T-cell (primary cell): ENCODE data around the gene C2CD5. TPM values are rescaled to one million over a fixed set of nuclear protein-coding genes. Genes with fewer than 3 reads are reported as not detected.

Experiments used
- ATAC-seq, 4 experiments: fragments of 200-7000 bp in 3 of 4; fragments of 150-1000 bp in 1 of 4; cut with Tn5 transposase; replicated peaks in 1 of 4; 1 replicate in 3 of 4; 2 replicates in 1 of 4; pipeline ENCODE4 v1.10.0; 2021; ENCODE audit warnings: moderate library complexity in 3 of 4, mild to moderate bottlenecking in 2 of 4, moderate number of reproducible peaks in 1 of 4
- CTCF ChIA-PET, 2 donors: fragments of 300-600 bp; sonication (Branson Sonifier 250); formaldehyde crosslinking; loops; one replicate each; lab custom pipeline; 2022; ENCODE audit warnings: antibody characterized with exemption in 2 of 2; lab: Charles Lee
- POLR2A ChIA-PET, 2 donors: fragments of 300-600 bp; sonication (Branson Sonifier 250); formaldehyde crosslinking; loops; one replicate each; lab custom pipeline; 2022; ENCODE audit warnings: antibody characterized with exemption in 2 of 2; lab: Charles Lee
- DNase-seq, 35 experiments: peaks; one replicate each; pipeline versions ENCODE4 v3.0.0 to v3.0.0-alpha.2; 2013 to 2023
- H3K27ac ChIP-seq: one replicate; pipeline ENCODE4 v1.5.1; 2013; ENCODE audit warnings: low read length
- H3K27me3 ChIP-seq, 2 experiments: replicated peaks in 1 of 2; 1 replicate in 1 of 2; 2 replicates in 1 of 2; pipeline versions ENCODE4 v1.6.1 to v1.7.0; 2013; ENCODE audit warnings: low read length in 1 of 2, mixed read lengths in 1 of 2; ENCODE audit not compliant: control insufficient read depth in 2 of 2, insufficient read depth in 2 of 2; ENCODE audit errors: extremely low read depth in 1 of 2
- H3K36me3 ChIP-seq, 2 donors: 1 replicate in 1 of 2; 2 replicates in 1 of 2; pipeline versions ENCODE4 v1.6.1 to v1.7.0; 2013; ENCODE audit warnings: low read length in 1 of 2; ENCODE audit not compliant: control insufficient read depth in 2 of 2, insufficient read depth in 1 of 2; ENCODE audit errors: extremely low read depth in 1 of 2
- H3K4me1 ChIP-seq, 2 experiments: 1 replicate in 1 of 2; 2 replicates in 1 of 2; pipeline versions ENCODE4 v1.6.1 to v1.7.0; 2013; ENCODE audit warnings: low read length in 2 of 2, mixed read lengths in 1 of 2; ENCODE audit not compliant: insufficient read depth in 2 of 2, control insufficient read depth in 1 of 2; ENCODE audit errors: extremely low read depth in 1 of 2
- H3K4me3 ChIP-seq, 2 donors: 1 replicate in 1 of 2; 2 replicates in 1 of 2; pipeline versions ENCODE4 v1.5.1 to v1.7.0; 2013; ENCODE audit warnings: mild to moderate bottlenecking in 2 of 2, low read length in 1 of 2, moderate library complexity in 1 of 2; ENCODE audit not compliant: control insufficient read depth in 1 of 2; ENCODE audit errors: extremely low read depth in 1 of 2
- H3K9me3 ChIP-seq: 2 replicates; pipeline ENCODE4 v1.7.0; 2013
- H3K27ac Mint-ChIP-seq, 2 donors: one replicate each; pipeline ENCODE4 v1.8.0; 2020 to 2021; ENCODE audit warnings: mild to moderate bottlenecking in 2 of 2, mixed read lengths in 2 of 2
- H3K27me3 Mint-ChIP-seq, 2 donors: one replicate each; pipeline ENCODE4 v1.8.0; 2021 to 2022; ENCODE audit warnings: mixed read lengths in 2 of 2
- H3K36me3 Mint-ChIP-seq: one replicate; pipeline ENCODE4 v1.8.0; 2021; ENCODE audit warnings: mixed read lengths
- H3K4me1 Mint-ChIP-seq, 3 donors: one replicate each; pipeline ENCODE4 v1.8.0; 2020 to 2022; ENCODE audit warnings: mixed read lengths in 3 of 3, mild to moderate bottlenecking in 1 of 3
- H3K4me3 Mint-ChIP-seq, 3 donors: one replicate each; pipeline ENCODE4 v1.8.0; 2020 to 2022; ENCODE audit warnings: mild to moderate bottlenecking in 3 of 3, mixed read lengths in 3 of 3, moderate library complexity in 3 of 3
- H3K9me3 Mint-ChIP-seq, 3 donors: one replicate each; pipeline ENCODE4 v1.8.0; 2020 to 2022; ENCODE audit warnings: mixed read lengths in 3 of 3
- WGBS: methylation state at CpG from one replicate; pipeline ENCODE4 v1.1.5; 2013; ENCODE audit warnings: missing lambda C conversion rate; ENCODE audit not compliant: insufficient coverage; 5-methylcytosine and 5-hydroxymethylcytosine counted together
- total RNA-seq, 35 experiments: library from RNA in 6 of 35; stranded (reverse) in 6 of 35; fragments of 120-200 nt in 1 of 35; gene quantifications; one replicate each; pipeline versions ENCODE4 v1.2.1 to v1.2.4 and lab custom pipeline; 2013 to 2026

The C2CD5 gene
- total RNA-seq, 5 donors from 2014 or later (not counting 1 experiment from before 2014, with no cell fraction given) = 34.6 to 44.9 (median 42.6) TPM

DNA sequence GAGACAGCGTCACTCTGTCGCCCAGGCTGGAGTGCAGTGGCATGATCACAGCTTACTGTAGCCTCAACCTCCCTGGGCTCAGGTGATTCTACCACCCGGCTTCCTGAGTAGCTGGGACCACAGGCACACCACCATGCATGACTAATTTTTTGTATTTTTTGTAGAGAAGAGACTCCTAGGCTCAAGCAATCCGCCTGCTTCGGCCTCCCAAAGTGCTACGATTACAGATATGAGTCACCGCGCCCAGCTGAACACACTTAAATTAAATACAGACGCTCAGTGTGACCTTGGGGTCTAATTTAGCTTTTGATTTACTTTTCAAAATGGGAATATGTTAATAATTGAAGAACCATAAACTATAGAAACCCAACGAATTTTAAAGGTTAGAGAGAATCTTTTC lies 77.2 kb downstream of the C2CD5 start:
- no peak for ATAC-seq
- H3K27me3 Mint-ChIP-seq = no peaks in the 10 kb centered on the region
- CTCF ChIA-PET = interaction anchor here (0.6 to 1.2 kb wide), 4 partner anchors 9 to 411 kb away, joined by 3 to 4 read pairs (median 3); no protein-coding TSS in a partner anchor

DNA sequence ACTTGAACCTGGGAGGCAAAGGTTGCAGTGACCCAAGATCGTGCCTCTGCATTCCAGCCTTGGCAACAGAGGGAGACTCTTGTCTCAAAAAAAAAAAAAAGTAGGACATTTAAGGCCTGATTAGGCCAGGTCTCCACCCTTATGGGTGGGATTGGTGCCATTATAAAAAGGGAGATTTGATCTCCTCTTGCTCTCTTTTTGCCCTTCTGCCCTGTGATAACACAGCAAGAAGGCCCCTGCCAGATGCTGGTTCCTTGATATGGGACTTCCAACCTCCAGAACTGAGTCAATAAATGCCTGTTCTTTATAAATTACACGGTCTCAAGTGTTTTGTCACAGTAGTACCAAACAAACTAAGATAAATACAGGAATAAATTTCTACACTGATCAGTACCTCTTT lies 81.0 kb downstream of the C2CD5 start:
- Histone ChIP-seq H3K36me3 (peaks cover 0 to 13% of the 10 kb centered on the region in 2 donors), H3K4me1 (no peaks in the 10 kb centered on the region), H3K27ac (no peak overlapping the region), H3K9me3 (no peaks in the 10 kb centered on the region), H3K27me3 (no peaks in the 10 kb centered on the region), H3K4me3 (no peak overlapping the region)
- DNase-seq (no peak), ATAC-seq (no peak)
- no peak overlapping the region for H3K27ac Mint-ChIP-seq
- H3K36me3 Mint-ChIP-seq = peaks cover 17% of the 10 kb centered on the region
- no peaks in the 10 kb centered on the region for H3K4me1 Mint-ChIP-seq
- POLR2A ChIA-PET = no interaction called here
- H3K4me3 Mint-ChIP-seq = no peak overlapping the region
- WGBS = no CpG with 5 or more reads among the region's 2 CpGs
- no peaks in the 10 kb centered on the region for H3K9me3 Mint-ChIP-seq
- CTCF ChIA-PET = interaction anchor here in 1 of 2 donors (1.4 kb wide), 1 partner anchor 20 kb away, joined by 4 read pairs; no protein-coding TSS in a partner anchor
- no peaks in the 10 kb centered on the region for H3K27me3 Mint-ChIP-seq

More for the DNA sequence above, 77.2 kb downstream of the C2CD5 start:
- Mint-ChIP-seq H3K4me1 (peaks cover 0 to 9% (median 6%) of the 10 kb centered on the region in 3 donors), H3K27ac (no peak overlapping the region), H3K36me3 (peaks cover 34% of the 10 kb centered on the region), H3K4me3 (no peak overlapping the region), H3K9me3 (no peaks in the 10 kb centered on the region)
- H3K9me3 ChIP-seq = no peaks in the 10 kb centered on the region
- no CpG with 5 or more reads among the region's 10 CpGs for WGBS
- no peak overlapping the region for H3K27ac ChIP-seq
- no peak for DNase-seq
- POLR2A ChIA-PET = interaction anchor here in 1 of 2 donors (0.6 kb wide), 1 partner anchor 203 kb away, joined by 3 read pairs; no protein-coding TSS in a partner anchor
- H3K36me3 ChIP-seq = peaks cover 0 to 27% of the 10 kb centered on the region in 2 donors
- H3K4me3 ChIP-seq = no peak overlapping the region
- H3K27me3 ChIP-seq = no peaks in the 10 kb centered on the region
- H3K4me1 ChIP-seq = no peaks in the 10 kb centered on the region

- ChIA-PET CTCF (interaction anchor here (0.5 to 3.7 kb wide), 11 partner anchors 7 to 981 kb away, joined by 3 to 21 read pairs (median 4); no protein-coding TSS in a partner anchor), POLR2A (no interaction called here)
- no peak overlapping the region for H3K4me3 ChIP-seq
- H3K9me3 Mint-ChIP-seq = no peaks in the 10 kb centered on the region
- H3K4me1 Mint-ChIP-seq = no peaks in the 10 kb centered on the region
- H3K9me3 ChIP-seq = no peaks in the 10 kb centered on the region
- H3K36me3 Mint-ChIP-seq = peaks cover 16% of the 10 kb centered on the region
- ATAC-seq (no peak), DNase-seq (no peak)
- H3K27ac ChIP-seq = no peak overlapping the region
- H3K27ac Mint-ChIP-seq = peak overlapping the region in 1 of 2 donors; percentile 41
- no peaks in the 10 kb centered on the region for H3K27me3 Mint-ChIP-seq
- H3K4me3 Mint-ChIP-seq = no peak overlapping the region
- no peaks in the 10 kb centered on the region for H3K4me1 ChIP-seq
- peaks cover 0 to 9% of the 10 kb centered on the region in 2 donors for H3K36me3 ChIP-seq
- H3K27me3 ChIP-seq = no peaks in the 10 kb centered on the region
- no CpG with 5 or more reads among the region's 1 CpG for WGBS
Observed at GRCh38 chr12:22461786-22462185, 82.6 kb downstream of the C2CD5 start.

GRCh38 chr12:22459838-22460490 lies 84.4 kb downstream of the C2CD5 start:
- H3K9me3 Mint-ChIP-seq = no peaks in the 10 kb centered on the region
- no peaks in the 10 kb centered on the region for H3K4me1 Mint-ChIP-seq
- H3K27me3 Mint-ChIP-seq = no peaks in the 10 kb centered on the region
- H3K36me3 Mint-ChIP-seq = peaks cover 16% of the 10 kb centered on the region
- ATAC-seq (peak in 3 of 4 experiments; percentile 41 to 62 (median 52)), DNase-seq (peak in 3 of 35 experiments; percentile 9 to 66 (median 19))
- Histone ChIP-seq H3K9me3 (no peaks in the 10 kb centered on the region), H3K27me3 (no peaks in the 10 kb centered on the region), H3K4me3 (no peak overlapping the region), H3K4me1 (no peaks in the 10 kb centered on the region), H3K36me3 (peaks cover 0 to 9% of the 10 kb centered on the region in 2 donors), H3K27ac (no peak overlapping the region)
- no peak overlapping the region for H3K4me3 Mint-ChIP-seq
- no CpG with 5 or more reads among the region's 3 CpGs for WGBS
- no peak overlapping the region for H3K27ac Mint-ChIP-seq
- CTCF ChIA-PET = interaction anchor here (0.6 to 4.3 kb wide), 28 partner anchors 9 to 763 kb away, joined by 3 to 39 read pairs (median 4); no protein-coding TSS in a partner anchor
- POLR2A ChIA-PET = no interaction called here

- no peak overlapping the region for H3K4me3 Mint-ChIP-seq
- H3K9me3 Mint-ChIP-seq = no peaks in the 10 kb centered on the region
- H3K27ac Mint-ChIP-seq = no peak overlapping the region
- DNase-seq (no peak), ATAC-seq (no peak)
- 100% methylated on average over 4 of the region's 6 CpGs for WGBS
- Histone ChIP-seq H3K27ac (no peak overlapping the region), H3K36me3 (peaks cover 0 to 18% of the 10 kb centered on the region in 2 donors), H3K4me1 (no peaks in the 10 kb centered on the region), H3K4me3 (no peak overlapping the region), H3K9me3 (no peaks in the 10 kb centered on the region), H3K27me3 (no peaks in the 10 kb centered on the region)
- no peaks in the 10 kb centered on the region for H3K27me3 Mint-ChIP-seq
- POLR2A ChIA-PET = interaction anchor here (0.6 to 0.7 kb wide), 4 partner anchors 9 to 749 kb away, joined by 3 to 5 read pairs (median 3); no protein-coding TSS in a partner anchor
- CTCF ChIA-PET = interaction anchor here (0.6 to 4.3 kb wide), 28 partner anchors 8 to 1195 kb away, joined by 3 to 39 read pairs (median 4); no protein-coding TSS in a partner anchor
- H3K4me1 Mint-ChIP-seq = no peaks in the 10 kb centered on the region
- peaks cover 23% of the 10 kb centered on the region for H3K36me3 Mint-ChIP-seq
Observed at GRCh38 chr12:22458298-22458937, 85.9 kb downstream of the C2CD5 start.

- CTCF ChIA-PET = interaction anchor here (0.6 to 4.3 kb wide), 15 partner anchors 10 to 759 kb away, joined by 3 to 39 read pairs (median 4); no protein-coding TSS in a partner anchor
- DNase-seq (no peak), ATAC-seq (no peak)
- no peak overlapping the region for H3K4me3 ChIP-seq
- Mint-ChIP-seq H3K4me1 (no peaks in the 10 kb centered on the region), H3K27ac (no peak overlapping the region), H3K36me3 (peaks cover 26% of the 10 kb centered on the region), H3K9me3 (no peaks in the 10 kb centered on the region), H3K4me3 (no peak overlapping the region), H3K27me3 (no peaks in the 10 kb centered on the region)
- no peaks in the 10 kb centered on the region for H3K27me3 ChIP-seq
- H3K36me3 ChIP-seq = peaks cover 0 to 17% of the 10 kb centered on the region in 2 donors
- no peaks in the 10 kb centered on the region for H3K4me1 ChIP-seq
- no peak overlapping the region for H3K27ac ChIP-seq
- 100% methylated on average over 1 of the region's 4 CpGs for WGBS
- no peaks in the 10 kb centered on the region for H3K9me3 ChIP-seq
- POLR2A ChIA-PET = interaction anchor here in 1 of 2 donors (0.6 to 0.7 kb wide), 2 partner anchors 45 to 371 kb away, joined by 3 to 4 read pairs; no protein-coding TSS in a partner anchor
Observed at GRCh38 chr12:22457085-22457484, 87.3 kb downstream of the C2CD5 start.
